Peyer's patch (tissue), 4 donors: ENCODE measurements around the gene PIK3IP1.

Source experiments
- CTCF ChIP-seq, 6 experiments: fragments of 450-650 bp in 4 of 6; fragments of 200-600 bp in 2 of 6; sonication (generic) in 1 of 6; IDR thresholded peaks; one replicate each; pipeline ENCODE4 v1.5.1; 2017 to 2019; ENCODE audit warnings: antibody characterized with exemption in 6 of 6, mild to moderate bottlenecking in 3 of 6, moderate library complexity in 1 of 6
- POLR2A ChIP-seq, 2 donors: fragments of 450-650 bp; IDR thresholded peaks; one replicate each; pipeline ENCODE4 v1.5.1; 2017; ENCODE audit warnings: antibody characterized with exemption in 2 of 2, mild to moderate bottlenecking in 2 of 2, moderate library complexity in 2 of 2

- no peak for TF ChIP-seq CTCF (IDR thresholded peaks at IDR 0.05)
- TF ChIP-seq POLR2A (IDR thresholded peaks at IDR 0.05): no peak
These were observed 37.3 kb upstream of the PIK3IP1 start for GRCh38 chr22:31329453-31330215.
